Thyroid gland (tissue), 4 donors: ENCODE measurements around the gene TMEM126B.

Source experiments
- POLR2A ChIP-seq, 2 donors: fragments of 450-650 bp; IDR thresholded peaks; one replicate each; pipeline ENCODE4 v1.6.1; 2017; ENCODE audit warnings: antibody characterized with exemption in 2 of 2, mild to moderate bottlenecking in 2 of 2, moderate library complexity in 1 of 2
- TF ChIP-seq, protein P1 (sequence below), 6 experiments: fragments of 200-600 bp in 3 of 6; fragments of 450-650 bp in 3 of 6; sonication (generic) in 3 of 6; IDR thresholded peaks; one replicate each; pipeline ENCODE4 v1.5.1; 2016 to 2019; ENCODE audit warnings: antibody characterized with exemption in 6 of 6, mild to moderate bottlenecking in 2 of 6, inconsistent platforms in 1 of 6, moderate library complexity in 1 of 6

DNA sequence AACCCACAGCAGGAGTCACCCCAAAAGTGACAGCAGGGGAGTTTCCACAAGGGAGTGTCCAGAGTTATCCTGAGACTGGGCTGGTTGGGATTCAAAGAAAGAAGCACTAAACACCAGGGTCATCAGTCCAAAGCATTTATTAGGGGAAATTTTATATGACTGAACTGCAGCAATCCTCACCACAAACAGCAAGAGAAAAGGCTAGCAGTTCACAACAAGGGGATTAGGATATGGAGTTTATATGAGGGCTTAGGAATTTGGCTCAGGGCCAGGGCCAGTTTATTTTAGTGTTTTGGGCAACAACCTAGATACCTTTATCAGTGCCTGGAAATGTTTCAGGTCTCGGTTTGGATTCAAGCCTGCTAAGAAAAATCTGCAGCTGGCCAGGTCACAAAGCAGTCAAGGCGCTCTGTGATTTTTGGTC is 14.8 kb downstream of the TMEM126B start:
- TF ChIP-seq, protein P1, sequence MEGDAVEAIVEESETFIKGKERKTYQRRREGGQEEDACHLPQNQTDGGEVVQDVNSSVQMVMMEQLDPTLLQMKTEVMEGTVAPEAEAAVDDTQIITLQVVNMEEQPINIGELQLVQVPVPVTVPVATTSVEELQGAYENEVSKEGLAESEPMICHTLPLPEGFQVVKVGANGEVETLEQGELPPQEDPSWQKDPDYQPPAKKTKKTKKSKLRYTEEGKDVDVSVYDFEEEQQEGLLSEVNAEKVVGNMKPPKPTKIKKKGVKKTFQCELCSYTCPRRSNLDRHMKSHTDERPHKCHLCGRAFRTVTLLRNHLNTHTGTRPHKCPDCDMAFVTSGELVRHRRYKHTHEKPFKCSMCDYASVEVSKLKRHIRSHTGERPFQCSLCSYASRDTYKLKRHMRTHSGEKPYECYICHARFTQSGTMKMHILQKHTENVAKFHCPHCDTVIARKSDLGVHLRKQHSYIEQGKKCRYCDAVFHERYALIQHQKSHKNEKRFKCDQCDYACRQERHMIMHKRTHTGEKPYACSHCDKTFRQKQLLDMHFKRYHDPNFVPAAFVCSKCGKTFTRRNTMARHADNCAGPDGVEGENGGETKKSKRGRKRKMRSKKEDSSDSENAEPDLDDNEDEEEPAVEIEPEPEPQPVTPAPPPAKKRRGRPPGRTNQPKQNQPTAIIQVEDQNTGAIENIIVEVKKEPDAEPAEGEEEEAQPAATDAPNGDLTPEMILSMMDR (IDR thresholded peaks at IDR 0.05), result no peak
- TF ChIP-seq POLR2A (IDR thresholded peaks at IDR 0.05), result no peak
